H1 (cell line): ENCODE results near the gene RAB40C. TPM values are rescaled to one million over a fixed set of nuclear protein-coding genes. Genes with fewer than 3 reads are reported as not detected.

Experiments used
- CEBPB ChIP-seq: IDR thresholded peaks from 2 replicates; pipeline ENCODE4 v1.6.1; 2012; ENCODE audit warnings: low read depth, low read length
- EZH2 ChIP-seq: fragments of 200-600 bp; sonication (generic); IDR thresholded peaks from 2 replicates; pipeline ENCODE4 v1.7.1; 2012; ENCODE audit warnings: low read depth, mild to moderate bottlenecking, moderate library complexity, low read length, inconsistent platforms; ENCODE audit not compliant: severe bottlenecking
- NANOG ChIP-seq: IDR thresholded peaks from 2 replicates; pipeline ENCODE4 v1.6.1; 2011; ENCODE audit warnings: low read length, low read depth, mild to moderate bottlenecking, inconsistent platforms; ENCODE audit not compliant: insufficient read depth, poor library complexity, severe bottlenecking
- POLR2AphosphoS5 ChIP-seq: IDR thresholded peaks from 2 replicates; pipeline ENCODE4 v1.6.1; 2011; ENCODE audit warnings: low read depth, low read length
- POU5F1 ChIP-seq: IDR thresholded peaks from 2 replicates; pipeline ENCODE4 v1.6.1; 2011; ENCODE audit warnings: low read depth, mild to moderate bottlenecking, low read length, moderate library complexity
- RAD21 ChIP-seq, 2 experiments: IDR thresholded peaks in 1 of 2; conservative IDR thresholded peaks in 1 of 2; 2 replicates each; pipeline ENCODE4 v1.6.1; 2011; ENCODE audit warnings: low read depth in 2 of 2, low read length in 2 of 2, improper control_type of control experiment in 1 of 2, inconsistent platforms in 1 of 2, mild to moderate bottlenecking in 1 of 2, moderate library complexity in 1 of 2
- SIN3A ChIP-seq, 2 experiments: IDR thresholded peaks in 1 of 2; conservative IDR thresholded peaks in 1 of 2; 2 replicates each; pipeline ENCODE4 v1.6.1; 2011 to 2012; ENCODE audit warnings: low read length in 2 of 2, improper control_type of control experiment in 1 of 2, low read depth in 1 of 2, mild to moderate bottlenecking in 1 of 2
- SP2 ChIP-seq: IDR thresholded peaks from 2 replicates; pipeline ENCODE4 v1.6.1; 2012; ENCODE audit warnings: mild to moderate bottlenecking, low read length, inconsistent platforms
- SP4 ChIP-seq: IDR thresholded peaks from 2 replicates; pipeline ENCODE4 v1.6.1; 2012; ENCODE audit warnings: low read length, inconsistent platforms
- TAF1 ChIP-seq: IDR thresholded peaks from 2 replicates; pipeline ENCODE4 v1.6.1; 2011; ENCODE audit warnings: mild to moderate bottlenecking, low read depth, low read length
- TAF7 ChIP-seq: optimal IDR thresholded peaks from 2 replicates; pipeline ENCODE3; 2011; ENCODE audit warnings: low read depth, mild to moderate bottlenecking, inconsistent platforms, low read length, moderate library complexity, borderline replicate concordance
- TBP ChIP-seq: IDR thresholded peaks from 2 replicates; pipeline ENCODE4 v1.6.1; 2011; ENCODE audit warnings: low read depth, low read length, improper control_type of control experiment
- TCF12 ChIP-seq: IDR thresholded peaks from 2 replicates; pipeline ENCODE4 v1.6.1; 2011; ENCODE audit warnings: low read depth, mild to moderate bottlenecking, low read length
- YY1 ChIP-seq: IDR thresholded peaks from 2 replicates; pipeline ENCODE4 v1.6.1; 2011; ENCODE audit warnings: low read depth, mild to moderate bottlenecking, low read length
- polyA plus RNA-seq, 7 experiments: library from polyadenylated mRNA; depleted of rRNA in 3 of 7; stranded (reverse) in 5 of 7; unstranded in 2 of 7; fragments of >200 nt in 5 of 7; fragments of 200-250 nt in 2 of 7; gene quantifications; 1 replicate in 5 of 7; 2 replicates in 1 of 7; 4 replicates in 1 of 7; pipeline versions ENCODE4 v1.2.1 to v1.2.3, GENCODE V29; 2011 to 2013; ENCODE audit warnings: missing spikeins in 2 of 7, mixed read lengths in 2 of 7
- total RNA-seq: library from RNA; stranded (reverse); fragmentation: NEBNext Ultra II Directional; extraction: Animal tissue kit (Norgen Biotek cat#: 25700); gene quantifications from 2 replicates; pipeline ENCODE4 v1.2.1, GENCODE V29; 2021
- TF ChIP-seq, protein P1 (sequence below): IDR thresholded peaks from 2 replicates; pipeline ENCODE4 v1.6.1; 2012; ENCODE audit warnings: low read length, inconsistent platforms
- TF ChIP-seq, protein P2 (sequence below), 3 experiments: IDR thresholded peaks; 1 replicate in 2 of 3; 2 replicates in 1 of 3; pipeline versions ENCODE4 v1.5.1 to v1.6.1; 2011; ENCODE audit warnings: low read length in 3 of 3, mild to moderate bottlenecking in 3 of 3, inconsistent platforms in 2 of 3, low read depth in 1 of 3, moderate library complexity in 1 of 3; ENCODE audit not compliant: insufficient read depth in 1 of 3; ENCODE audit errors: control extremely low read depth in 1 of 3
- TF ChIP-seq, protein P3 (sequence below): IDR thresholded peaks from 2 replicates; pipeline ENCODE4 v1.6.1; 2012; ENCODE audit warnings: inconsistent platforms

RAB40C gene
- total and polyA plus RNA-seq, 2 of the 8 experiments (the other 6 are each of a cell fraction or from before 2014, with no cell fraction given) = 13.9 to 15.6 TPM

DNA sequence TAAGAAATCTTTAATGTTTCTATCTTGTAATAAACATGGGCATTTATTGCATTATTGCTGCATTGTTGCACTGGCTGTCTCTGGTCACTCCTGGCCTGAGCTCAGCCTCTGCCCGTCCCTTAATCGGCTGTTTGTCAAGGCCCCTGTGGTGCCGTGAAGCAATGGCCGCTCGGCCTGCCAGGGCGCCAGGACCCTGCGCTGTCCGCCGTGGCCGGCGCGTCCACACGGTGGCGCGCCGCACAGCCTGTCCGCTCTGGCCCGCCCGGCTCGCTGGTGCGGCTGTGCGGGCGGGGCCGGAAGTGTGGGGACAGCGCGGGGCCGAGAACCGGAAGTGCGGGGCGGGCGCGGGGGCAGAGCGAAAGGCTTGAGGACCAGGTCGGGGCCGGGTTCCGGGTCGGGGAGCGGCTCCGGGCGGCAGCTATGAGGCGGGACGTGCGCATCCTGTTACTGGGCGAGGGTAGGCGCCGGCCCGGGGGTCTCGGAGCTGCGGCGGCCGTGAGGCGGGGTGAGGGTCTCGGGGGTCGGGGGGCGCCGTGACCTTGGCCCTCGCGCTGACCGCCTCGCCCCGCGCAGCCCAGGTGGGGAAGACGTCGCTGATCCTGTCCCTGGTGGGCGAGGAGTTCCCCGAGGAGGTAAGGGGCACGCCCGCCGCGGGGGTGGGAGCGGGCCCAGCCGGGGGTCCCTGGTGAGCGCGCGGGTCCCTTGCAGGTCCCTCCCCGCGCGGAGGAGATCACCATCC lies 78.1 kb downstream of the RAB40C start, which contains the start of gene RHOT2 (continued):
- TF ChIP-seq, protein P1, sequence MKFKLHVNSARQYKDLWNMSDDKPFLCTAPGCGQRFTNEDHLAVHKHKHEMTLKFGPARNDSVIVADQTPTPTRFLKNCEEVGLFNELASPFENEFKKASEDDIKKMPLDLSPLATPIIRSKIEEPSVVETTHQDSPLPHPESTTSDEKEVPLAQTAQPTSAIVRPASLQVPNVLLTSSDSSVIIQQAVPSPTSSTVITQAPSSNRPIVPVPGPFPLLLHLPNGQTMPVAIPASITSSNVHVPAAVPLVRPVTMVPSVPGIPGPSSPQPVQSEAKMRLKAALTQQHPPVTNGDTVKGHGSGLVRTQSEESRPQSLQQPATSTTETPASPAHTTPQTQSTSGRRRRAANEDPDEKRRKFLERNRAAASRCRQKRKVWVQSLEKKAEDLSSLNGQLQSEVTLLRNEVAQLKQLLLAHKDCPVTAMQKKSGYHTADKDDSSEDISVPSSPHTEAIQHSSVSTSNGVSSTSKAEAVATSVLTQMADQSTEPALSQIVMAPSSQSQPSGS = 0 out of 2 replicates have a peak, but pooled peaks have one; percentile 30
- peak; percentile 82 for TF ChIP-seq CEBPB
- peak; percentile 92 for TF ChIP-seq SP2
- no peak for TF ChIP-seq EZH2
- 0 out of 2 replicates have a peak, but pooled peaks have one; percentile 26 for TF ChIP-seq TCF12
- TF ChIP-seq POU5F1 = 0 out of 2 replicates have a peak, but pooled peaks have one; percentile 4
- TF ChIP-seq SIN3A (conservative IDR thresholded peaks at IDR 0.05 in 1 of 2, IDR thresholded peaks at IDR 0.05 in 1 of 2; ENCODE audit: low read depth in 1 of 2, low read length in 2 of 2) = peak; percentile 81 to 91; a peak in 2 of 4 replicates
- TF ChIP-seq NANOG = peak; percentile 35
- TF ChIP-seq YY1 = peak; percentile 97
- TF ChIP-seq, protein P2, sequence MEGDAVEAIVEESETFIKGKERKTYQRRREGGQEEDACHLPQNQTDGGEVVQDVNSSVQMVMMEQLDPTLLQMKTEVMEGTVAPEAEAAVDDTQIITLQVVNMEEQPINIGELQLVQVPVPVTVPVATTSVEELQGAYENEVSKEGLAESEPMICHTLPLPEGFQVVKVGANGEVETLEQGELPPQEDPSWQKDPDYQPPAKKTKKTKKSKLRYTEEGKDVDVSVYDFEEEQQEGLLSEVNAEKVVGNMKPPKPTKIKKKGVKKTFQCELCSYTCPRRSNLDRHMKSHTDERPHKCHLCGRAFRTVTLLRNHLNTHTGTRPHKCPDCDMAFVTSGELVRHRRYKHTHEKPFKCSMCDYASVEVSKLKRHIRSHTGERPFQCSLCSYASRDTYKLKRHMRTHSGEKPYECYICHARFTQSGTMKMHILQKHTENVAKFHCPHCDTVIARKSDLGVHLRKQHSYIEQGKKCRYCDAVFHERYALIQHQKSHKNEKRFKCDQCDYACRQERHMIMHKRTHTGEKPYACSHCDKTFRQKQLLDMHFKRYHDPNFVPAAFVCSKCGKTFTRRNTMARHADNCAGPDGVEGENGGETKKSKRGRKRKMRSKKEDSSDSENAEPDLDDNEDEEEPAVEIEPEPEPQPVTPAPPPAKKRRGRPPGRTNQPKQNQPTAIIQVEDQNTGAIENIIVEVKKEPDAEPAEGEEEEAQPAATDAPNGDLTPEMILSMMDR (IDR thresholded peaks at IDR 0.05; ENCODE audit: control extremely low read depth in 1 of 3, insufficient read depth in 1 of 3, low read depth in 1 of 3, low read length in 3 of 3) = peak in 2 of 3 experiments; percentile 85 to 99; a peak in 3 of 4 replicates
- TF ChIP-seq POLR2AphosphoS5 = no peak; the same call in 1 of the 2 replicates
- TF ChIP-seq, protein P3, sequence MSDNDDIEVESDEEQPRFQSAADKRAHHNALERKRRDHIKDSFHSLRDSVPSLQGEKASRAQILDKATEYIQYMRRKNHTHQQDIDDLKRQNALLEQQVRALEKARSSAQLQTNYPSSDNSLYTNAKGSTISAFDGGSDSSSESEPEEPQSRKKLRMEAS = peak; percentile 62
- peak; percentile 69; the same call in 1 of the 2 replicates for TF ChIP-seq TAF1
- TF ChIP-seq RAD21 (IDR thresholded peaks at IDR 0.05 in 1 of 2, conservative IDR thresholded peaks at IDR 0.05 in 1 of 2; ENCODE audit: low read depth in 2 of 2, low read length in 2 of 2) = peak; percentile 34 to 65; a peak in 3 of 4 replicates
- TF ChIP-seq TBP = peak; percentile 59; the same call in 1 of the 2 replicates
- TF ChIP-seq SP4 = 0 out of 2 replicates have a peak, but pooled peaks have one; percentile 64
- TF ChIP-seq TAF7 = peak; percentile 80
